ENCODE results near the gene BMP8B.

GRCh38 chr1:39752703-39753102 is 36.0 kb downstream of the BMP8B start:
- TF ChIP-seq, protein P1, sequence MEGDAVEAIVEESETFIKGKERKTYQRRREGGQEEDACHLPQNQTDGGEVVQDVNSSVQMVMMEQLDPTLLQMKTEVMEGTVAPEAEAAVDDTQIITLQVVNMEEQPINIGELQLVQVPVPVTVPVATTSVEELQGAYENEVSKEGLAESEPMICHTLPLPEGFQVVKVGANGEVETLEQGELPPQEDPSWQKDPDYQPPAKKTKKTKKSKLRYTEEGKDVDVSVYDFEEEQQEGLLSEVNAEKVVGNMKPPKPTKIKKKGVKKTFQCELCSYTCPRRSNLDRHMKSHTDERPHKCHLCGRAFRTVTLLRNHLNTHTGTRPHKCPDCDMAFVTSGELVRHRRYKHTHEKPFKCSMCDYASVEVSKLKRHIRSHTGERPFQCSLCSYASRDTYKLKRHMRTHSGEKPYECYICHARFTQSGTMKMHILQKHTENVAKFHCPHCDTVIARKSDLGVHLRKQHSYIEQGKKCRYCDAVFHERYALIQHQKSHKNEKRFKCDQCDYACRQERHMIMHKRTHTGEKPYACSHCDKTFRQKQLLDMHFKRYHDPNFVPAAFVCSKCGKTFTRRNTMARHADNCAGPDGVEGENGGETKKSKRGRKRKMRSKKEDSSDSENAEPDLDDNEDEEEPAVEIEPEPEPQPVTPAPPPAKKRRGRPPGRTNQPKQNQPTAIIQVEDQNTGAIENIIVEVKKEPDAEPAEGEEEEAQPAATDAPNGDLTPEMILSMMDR (IDR thresholded peaks at IDR 0.05) = no peak
- TF ChIP-seq EP300 (IDR thresholded peaks at IDR 0.05) = no peak
- TF ChIP-seq POLR2A (IDR thresholded peaks at IDR 0.05; ENCODE audit: low read depth) = no peak
- no peak for TF ChIP-seq POLR2AphosphoS5 (IDR thresholded peaks at IDR 0.05)
